ENCODE measurements around the gene RAB36.

DNA sequence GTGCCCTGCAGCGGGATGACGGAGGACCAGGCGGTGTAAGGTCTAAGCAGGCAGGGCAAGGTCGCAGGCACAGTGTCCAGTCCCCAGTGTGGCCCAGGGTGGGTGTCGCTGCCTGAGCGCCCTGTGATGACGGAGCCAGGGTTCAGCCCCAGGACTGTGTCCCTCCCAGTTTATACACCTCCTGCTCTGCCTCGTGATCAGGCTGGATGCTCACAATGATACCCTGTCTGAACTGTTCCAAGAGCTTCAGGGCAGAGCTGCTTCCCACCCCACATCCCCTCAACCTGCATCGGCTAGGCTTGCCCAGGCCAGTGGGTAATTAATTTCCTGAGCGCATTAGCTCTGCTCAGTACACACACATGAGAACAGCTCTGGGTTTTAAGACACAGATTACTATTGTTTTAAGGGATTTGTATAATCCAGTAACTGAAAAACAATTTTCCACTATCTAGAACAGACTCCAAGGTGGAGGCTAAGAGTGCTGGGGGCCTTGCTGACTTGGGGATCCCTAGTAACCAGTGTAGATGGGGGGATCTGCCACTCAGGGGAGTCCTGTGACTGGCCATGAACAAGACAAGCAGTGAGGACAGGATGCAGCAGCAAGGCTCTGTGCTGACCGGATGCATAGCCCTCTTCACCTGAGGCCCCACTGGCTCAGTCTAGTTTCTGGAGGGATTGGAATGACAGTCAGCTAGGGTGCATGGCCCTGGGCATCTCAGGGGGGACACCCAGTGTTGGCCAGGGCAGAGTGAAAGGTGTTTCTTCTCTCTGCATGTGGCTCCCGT is 40.9 kb upstream of the RAB36 start:
- TF ChIP-seq, protein P1, sequence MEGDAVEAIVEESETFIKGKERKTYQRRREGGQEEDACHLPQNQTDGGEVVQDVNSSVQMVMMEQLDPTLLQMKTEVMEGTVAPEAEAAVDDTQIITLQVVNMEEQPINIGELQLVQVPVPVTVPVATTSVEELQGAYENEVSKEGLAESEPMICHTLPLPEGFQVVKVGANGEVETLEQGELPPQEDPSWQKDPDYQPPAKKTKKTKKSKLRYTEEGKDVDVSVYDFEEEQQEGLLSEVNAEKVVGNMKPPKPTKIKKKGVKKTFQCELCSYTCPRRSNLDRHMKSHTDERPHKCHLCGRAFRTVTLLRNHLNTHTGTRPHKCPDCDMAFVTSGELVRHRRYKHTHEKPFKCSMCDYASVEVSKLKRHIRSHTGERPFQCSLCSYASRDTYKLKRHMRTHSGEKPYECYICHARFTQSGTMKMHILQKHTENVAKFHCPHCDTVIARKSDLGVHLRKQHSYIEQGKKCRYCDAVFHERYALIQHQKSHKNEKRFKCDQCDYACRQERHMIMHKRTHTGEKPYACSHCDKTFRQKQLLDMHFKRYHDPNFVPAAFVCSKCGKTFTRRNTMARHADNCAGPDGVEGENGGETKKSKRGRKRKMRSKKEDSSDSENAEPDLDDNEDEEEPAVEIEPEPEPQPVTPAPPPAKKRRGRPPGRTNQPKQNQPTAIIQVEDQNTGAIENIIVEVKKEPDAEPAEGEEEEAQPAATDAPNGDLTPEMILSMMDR (IDR thresholded peaks at IDR 0.05), result no peak
- no peak for TF ChIP-seq POLR2A (IDR thresholded peaks at IDR 0.05)

Data from adrenal gland (tissue), 5 donors.